Osteocyte (in vitro differentiated cells): ENCODE results near the gene MAN2A1. TPM values are rescaled to one million over a fixed set of nuclear protein-coding genes. Genes with fewer than 3 reads are reported as not detected.

Experiments used
- DNase-seq: peaks from one replicate; pipeline ENCODE4 v3.0.0; 2021; ENCODE audit warnings: mixed read lengths; ENCODE audit not compliant: unreplicated experiment; ENCODE audit errors: extremely low spot score
- H3K27ac Mint-ChIP-seq: one replicate; pipeline ENCODE4 v1.8.0; 2021; ENCODE audit warnings: mild to moderate bottlenecking, mixed read lengths; ENCODE audit not compliant: unreplicated experiment
- H3K27me3 Mint-ChIP-seq: one replicate; pipeline ENCODE4 v1.8.0; 2021; ENCODE audit warnings: mixed read lengths; ENCODE audit not compliant: unreplicated experiment
- H3K36me3 Mint-ChIP-seq: one replicate; pipeline ENCODE4 v1.8.0; 2021; ENCODE audit warnings: mixed read lengths; ENCODE audit not compliant: unreplicated experiment
- H3K4me1 Mint-ChIP-seq: one replicate; pipeline ENCODE4 v1.8.0; 2021; ENCODE audit warnings: mixed read lengths; ENCODE audit not compliant: unreplicated experiment
- H3K4me3 Mint-ChIP-seq: one replicate; pipeline ENCODE4 v1.8.0; 2021; ENCODE audit warnings: mild to moderate bottlenecking, moderate library complexity, mixed read lengths; ENCODE audit not compliant: unreplicated experiment
- H3K9me3 Mint-ChIP-seq: one replicate; pipeline ENCODE4 v1.8.0; 2021; ENCODE audit warnings: mixed read lengths; ENCODE audit not compliant: unreplicated experiment
- CTCF ChIP-seq: fragments of 200-600 bp; sonication (generic); IDR thresholded peaks from 2 replicates; pipeline ENCODE4 v1.5.0; 2021; ENCODE audit warnings: antibody characterized with exemption, mild to moderate bottlenecking, moderate library complexity
- total RNA-seq: library from RNA; stranded (reverse); gene quantifications from 2 replicates; pipeline ENCODE4 v1.2.1, GENCODE V29; 2021

Gene MAN2A1
- total RNA-seq, 1 donor from 2014 or later = 139 TPM

DNA sequence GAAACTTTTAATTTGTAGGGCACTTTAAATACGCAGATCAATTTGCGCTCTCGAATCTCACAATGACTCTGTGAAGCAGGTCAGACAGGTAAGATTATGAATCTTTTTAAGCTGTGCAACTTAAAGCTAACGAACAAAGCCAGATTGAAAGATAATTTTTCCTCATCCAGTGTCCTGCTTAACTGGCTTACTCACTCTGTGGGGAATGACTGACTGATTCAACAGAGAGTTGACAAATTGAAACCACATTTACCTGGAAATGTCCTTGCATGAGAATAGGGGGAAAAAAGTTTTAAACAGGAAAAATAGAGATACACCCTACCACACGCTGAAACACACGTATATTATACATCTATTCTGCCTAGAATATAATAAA is 187.9 kb downstream of the MAN2A1 start:
- no peaks in the 10 kb centered on the region for H3K27me3 Mint-ChIP-seq
- no peaks in the 10 kb centered on the region for H3K9me3 Mint-ChIP-seq
- H3K36me3 Mint-ChIP-seq = peaks cover 1% of the 10 kb centered on the region
- no peak for TF ChIP-seq CTCF
- H3K27ac Mint-ChIP-seq = no peak overlapping the region
- H3K4me3 Mint-ChIP-seq = no peak overlapping the region
- DNase-seq = no peak
- H3K4me1 Mint-ChIP-seq = peaks cover 24% of the 10 kb centered on the region

GRCh38 chr5:109878887-109879286 is 189.2 kb downstream of the MAN2A1 start:
- H3K4me3 Mint-ChIP-seq = no peak overlapping the region
- peaks cover 24% of the 10 kb centered on the region for H3K4me1 Mint-ChIP-seq
- TF ChIP-seq CTCF = no peak
- no peak for DNase-seq
- no peaks in the 10 kb centered on the region for H3K27me3 Mint-ChIP-seq
- H3K36me3 Mint-ChIP-seq = no peaks in the 10 kb centered on the region
- H3K27ac Mint-ChIP-seq = no peak overlapping the region
- no peaks in the 10 kb centered on the region for H3K9me3 Mint-ChIP-seq

DNA sequence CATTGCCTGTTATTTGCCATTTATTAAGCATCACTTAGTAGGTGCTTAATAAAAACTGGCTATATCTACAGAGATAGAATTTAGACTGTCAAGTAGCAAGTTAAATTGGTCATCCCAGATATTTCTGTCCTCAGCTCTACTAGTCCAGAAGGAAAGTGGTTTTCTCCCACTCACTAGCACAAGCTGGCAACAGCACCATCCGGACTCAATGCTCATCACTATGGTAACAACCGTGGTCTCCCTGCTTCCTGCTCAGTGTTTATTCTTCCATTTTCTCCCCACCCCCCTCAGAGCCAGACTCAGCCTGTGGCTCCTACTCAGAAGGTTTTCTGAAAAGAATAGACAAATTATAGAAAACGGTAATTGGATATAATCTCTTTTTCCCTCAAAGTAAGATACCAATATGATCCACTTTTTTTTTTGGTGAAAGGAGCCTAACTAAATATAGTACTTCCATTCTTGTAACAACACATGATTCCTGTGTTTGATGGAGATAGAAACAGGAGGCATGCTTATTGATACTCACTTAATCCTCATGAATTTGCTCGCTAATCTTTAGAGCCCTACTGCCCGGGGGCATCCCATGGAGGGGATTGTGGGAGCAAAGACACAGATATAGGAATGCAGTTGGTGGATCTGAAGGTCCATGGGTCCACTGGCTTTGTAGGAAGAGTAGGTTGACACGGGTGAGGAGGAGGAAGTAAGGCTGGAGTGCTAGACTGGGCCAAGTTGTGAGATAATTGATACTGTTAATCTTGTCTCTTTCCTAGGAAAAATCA is 191.4 kb downstream of the MAN2A1 start:
- Mint-ChIP-seq H3K36me3 (no peaks in the 10 kb centered on the region), H3K4me3 (no peak overlapping the region), H3K27ac (no peak overlapping the region), H3K27me3 (no peaks in the 10 kb centered on the region), H3K4me1 (peaks cover 18% of the 10 kb centered on the region), H3K9me3 (no peaks in the 10 kb centered on the region)
- no peak for TF ChIP-seq CTCF
- no peak for DNase-seq

- Mint-ChIP-seq H3K36me3 (no peaks in the 10 kb centered on the region), H3K27ac (no peak overlapping the region), H3K9me3 (no peaks in the 10 kb centered on the region), H3K4me3 (no peak overlapping the region), H3K4me1 (peaks cover 10% of the 10 kb centered on the region), H3K27me3 (no peaks in the 10 kb centered on the region)
- no peak for DNase-seq
- no peak for TF ChIP-seq CTCF
Measured at GRCh38 chr5:109882546-109882945, 192.8 kb downstream of the MAN2A1 start.

GRCh38 chr5:109884676-109885075 is 194.9 kb downstream of the MAN2A1 start:
- DNase-seq = no peak
- TF ChIP-seq CTCF = no peak
- no peaks in the 10 kb centered on the region for H3K36me3 Mint-ChIP-seq
- no peaks in the 10 kb centered on the region for H3K27me3 Mint-ChIP-seq
- H3K9me3 Mint-ChIP-seq = no peaks in the 10 kb centered on the region
- no peak overlapping the region for H3K27ac Mint-ChIP-seq
- no peak overlapping the region for H3K4me3 Mint-ChIP-seq
- peaks cover 7% of the 10 kb centered on the region for H3K4me1 Mint-ChIP-seq
